Measurements from ENCODE around the gene PTPRA.
A peak's percentile ranks its signal among the peaks of the same experiment; 100 is the strongest.
"Not testable (repeated sequence)": the region's sequence is repeated elsewhere in the genome, so short reads cannot be mapped to it uniquely, and the experiment has no call there.

The PTPRA gene, protein sequence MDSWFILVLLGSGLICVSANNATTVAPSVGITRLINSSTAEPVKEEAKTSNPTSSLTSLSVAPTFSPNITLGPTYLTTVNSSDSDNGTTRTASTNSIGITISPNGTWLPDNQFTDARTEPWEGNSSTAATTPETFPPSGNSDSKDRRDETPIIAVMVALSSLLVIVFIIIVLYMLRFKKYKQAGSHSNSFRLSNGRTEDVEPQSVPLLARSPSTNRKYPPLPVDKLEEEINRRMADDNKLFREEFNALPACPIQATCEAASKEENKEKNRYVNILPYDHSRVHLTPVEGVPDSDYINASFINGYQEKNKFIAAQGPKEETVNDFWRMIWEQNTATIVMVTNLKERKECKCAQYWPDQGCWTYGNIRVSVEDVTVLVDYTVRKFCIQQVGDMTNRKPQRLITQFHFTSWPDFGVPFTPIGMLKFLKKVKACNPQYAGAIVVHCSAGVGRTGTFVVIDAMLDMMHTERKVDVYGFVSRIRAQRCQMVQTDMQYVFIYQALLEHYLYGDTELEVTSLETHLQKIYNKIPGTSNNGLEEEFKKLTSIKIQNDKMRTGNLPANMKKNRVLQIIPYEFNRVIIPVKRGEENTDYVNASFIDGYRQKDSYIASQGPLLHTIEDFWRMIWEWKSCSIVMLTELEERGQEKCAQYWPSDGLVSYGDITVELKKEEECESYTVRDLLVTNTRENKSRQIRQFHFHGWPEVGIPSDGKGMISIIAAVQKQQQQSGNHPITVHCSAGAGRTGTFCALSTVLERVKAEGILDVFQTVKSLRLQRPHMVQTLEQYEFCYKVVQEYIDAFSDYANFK

DNA sequence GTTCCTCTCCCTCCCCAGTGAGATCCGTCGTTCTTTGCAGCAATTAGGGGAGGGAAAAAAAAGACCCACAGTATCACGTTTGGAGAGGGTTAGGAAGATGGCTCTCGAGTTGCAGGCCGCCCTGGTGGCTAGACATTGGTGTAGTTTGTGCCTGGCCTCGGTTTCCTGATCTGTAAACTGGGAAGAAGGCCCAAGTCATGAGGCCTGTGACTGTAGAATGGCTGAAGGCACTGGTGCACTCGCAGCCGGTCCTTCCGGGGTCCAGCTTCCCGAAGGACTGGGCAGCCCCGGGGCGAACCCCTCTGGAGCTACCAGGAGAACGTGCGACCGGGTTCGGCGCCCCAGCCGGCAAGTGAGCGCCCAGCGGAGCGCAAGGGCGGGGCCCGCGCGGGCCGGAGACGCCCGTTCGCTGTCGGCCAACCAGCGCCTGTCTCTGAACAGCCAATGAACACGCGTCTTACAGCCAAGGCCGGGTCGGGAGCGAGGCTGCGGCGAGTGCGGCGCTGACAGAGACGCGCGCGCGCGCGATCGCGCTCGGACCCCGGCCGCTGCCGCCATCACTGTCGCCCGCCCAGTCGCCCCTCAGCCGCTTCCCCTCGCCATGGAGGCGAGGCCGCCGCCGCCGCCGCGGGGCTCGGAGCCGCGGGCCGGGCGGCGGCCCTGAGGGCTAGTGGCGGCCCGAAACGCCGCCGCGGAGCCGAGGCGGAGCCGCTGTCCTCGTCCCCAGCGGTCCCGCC, at the start of gene PTPRA:
PTPRA (plus strand) TSS at position 472 of the 737 bp plus-strand sequence. CDS start 90,797 bp downstream, outside the sequence.
- TF ChIP-seq, protein P1, sequence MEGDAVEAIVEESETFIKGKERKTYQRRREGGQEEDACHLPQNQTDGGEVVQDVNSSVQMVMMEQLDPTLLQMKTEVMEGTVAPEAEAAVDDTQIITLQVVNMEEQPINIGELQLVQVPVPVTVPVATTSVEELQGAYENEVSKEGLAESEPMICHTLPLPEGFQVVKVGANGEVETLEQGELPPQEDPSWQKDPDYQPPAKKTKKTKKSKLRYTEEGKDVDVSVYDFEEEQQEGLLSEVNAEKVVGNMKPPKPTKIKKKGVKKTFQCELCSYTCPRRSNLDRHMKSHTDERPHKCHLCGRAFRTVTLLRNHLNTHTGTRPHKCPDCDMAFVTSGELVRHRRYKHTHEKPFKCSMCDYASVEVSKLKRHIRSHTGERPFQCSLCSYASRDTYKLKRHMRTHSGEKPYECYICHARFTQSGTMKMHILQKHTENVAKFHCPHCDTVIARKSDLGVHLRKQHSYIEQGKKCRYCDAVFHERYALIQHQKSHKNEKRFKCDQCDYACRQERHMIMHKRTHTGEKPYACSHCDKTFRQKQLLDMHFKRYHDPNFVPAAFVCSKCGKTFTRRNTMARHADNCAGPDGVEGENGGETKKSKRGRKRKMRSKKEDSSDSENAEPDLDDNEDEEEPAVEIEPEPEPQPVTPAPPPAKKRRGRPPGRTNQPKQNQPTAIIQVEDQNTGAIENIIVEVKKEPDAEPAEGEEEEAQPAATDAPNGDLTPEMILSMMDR (conservative IDR thresholded peaks at IDR 0.05; ENCODE audit: low read depth, low read length): no peak
- peak within 1 kb of the TSS; percentile 83 for H3K4me3 ChIP-seq (ENCODE audit: low read depth, low read length)
- peak; percentile 92 for DNase-seq (ENCODE audit: low read depth)

DNA sequence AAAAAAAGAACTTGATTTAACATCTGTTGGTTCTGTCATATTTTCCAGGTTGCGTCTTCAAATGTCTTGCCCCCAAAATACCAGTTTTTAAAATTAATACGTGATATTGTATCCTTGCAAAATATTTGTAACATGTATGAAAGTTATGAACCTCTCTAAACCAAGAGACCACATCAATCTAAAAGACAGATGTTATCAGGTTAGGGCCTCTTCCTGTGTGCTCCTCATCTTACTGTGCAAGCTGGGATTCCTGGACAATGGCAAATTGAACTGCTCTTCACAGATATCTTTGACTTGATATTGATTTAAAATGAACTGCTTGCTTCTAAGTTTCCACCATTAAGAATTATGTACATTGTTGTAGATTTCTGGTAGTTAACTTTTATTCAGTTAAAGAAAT, 47.5 kb upstream of the PTPRA start:
- no peak for DNase-seq (ENCODE audit: low read depth)
- TF ChIP-seq, protein P1 (conservative IDR thresholded peaks at IDR 0.05; ENCODE audit: low read depth, low read length): no peak
- no peak overlapping the region for H3K4me3 ChIP-seq (ENCODE audit: low read depth, low read length)

DNA sequence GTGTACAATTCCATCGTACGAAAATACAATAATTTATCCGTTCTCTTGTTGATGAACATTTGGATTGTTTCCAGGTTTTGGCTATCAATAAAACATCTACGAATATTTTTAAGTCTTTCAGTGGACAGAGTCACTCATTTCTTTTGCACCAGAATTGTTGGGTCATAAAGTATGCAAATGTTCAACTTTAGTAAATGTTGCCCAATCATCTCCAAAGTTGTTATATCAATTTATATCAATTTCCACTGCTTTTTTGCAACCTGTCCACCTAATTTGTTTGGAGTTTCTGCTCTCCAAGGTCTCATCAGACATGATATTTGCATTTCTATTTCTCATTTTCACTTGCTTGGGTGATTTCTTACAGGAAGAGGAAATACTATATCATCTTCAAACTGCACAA, 46.6 kb upstream of the PTPRA start:
- TF ChIP-seq, protein P1 (conservative IDR thresholded peaks at IDR 0.05; ENCODE audit: low read depth, low read length): no peak
- H3K4me3 ChIP-seq (ENCODE audit: low read depth, low read length): no peak overlapping the region
- DNase-seq (ENCODE audit: low read depth): no peak

DNA sequence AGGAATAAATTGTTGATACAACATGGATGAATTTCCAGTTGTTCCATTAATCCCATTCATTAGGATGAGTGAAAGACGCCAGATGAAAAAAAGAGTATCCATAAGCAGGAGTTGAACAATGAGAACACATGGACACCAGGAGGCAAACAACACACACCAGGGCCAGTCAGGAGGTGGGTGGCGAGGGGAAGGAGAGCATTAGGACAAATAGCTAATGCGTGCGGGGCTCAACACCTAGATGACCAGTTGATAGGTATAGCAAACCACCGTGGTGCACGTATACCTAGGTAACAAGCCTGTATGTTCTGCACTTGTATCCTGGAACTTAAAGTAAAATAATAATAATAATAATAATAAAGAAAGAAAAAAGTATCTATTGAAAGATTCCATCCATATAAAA, 43.9 kb upstream of the PTPRA start:
- TF ChIP-seq, protein P1 (conservative IDR thresholded peaks at IDR 0.05; ENCODE audit: low read depth, low read length): no peak

DNA sequence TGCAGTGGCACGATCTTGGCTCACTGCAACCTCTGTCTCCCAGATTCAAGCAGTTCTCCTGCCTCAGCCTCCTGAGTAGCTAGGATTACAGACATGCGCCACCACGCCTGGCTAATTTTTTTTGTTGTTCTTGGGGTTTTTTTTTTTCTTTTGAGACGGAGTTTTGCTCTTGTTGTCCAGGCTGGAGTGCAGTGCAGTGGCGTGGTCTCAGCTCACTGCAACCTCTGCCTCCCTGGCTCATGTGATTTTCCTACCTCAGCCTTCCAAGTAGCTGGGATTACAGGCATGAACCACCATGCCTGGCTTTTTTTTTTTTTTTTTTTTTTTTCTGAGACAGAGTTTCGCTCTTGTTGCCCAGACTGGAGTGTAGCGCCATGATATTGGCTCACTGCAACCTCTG, 42.1 kb upstream of the PTPRA start:
- not testable (repeated sequence) for H3K4me3 ChIP-seq (ENCODE audit: low read depth, low read length); DNase-seq (ENCODE audit: low read depth)

More for the DNA sequence above, 43.9 kb upstream of the PTPRA start:
- DNase-seq (ENCODE audit: low read depth): no peak
- no peak overlapping the region for H3K4me3 ChIP-seq (ENCODE audit: low read depth, low read length)

DNA sequence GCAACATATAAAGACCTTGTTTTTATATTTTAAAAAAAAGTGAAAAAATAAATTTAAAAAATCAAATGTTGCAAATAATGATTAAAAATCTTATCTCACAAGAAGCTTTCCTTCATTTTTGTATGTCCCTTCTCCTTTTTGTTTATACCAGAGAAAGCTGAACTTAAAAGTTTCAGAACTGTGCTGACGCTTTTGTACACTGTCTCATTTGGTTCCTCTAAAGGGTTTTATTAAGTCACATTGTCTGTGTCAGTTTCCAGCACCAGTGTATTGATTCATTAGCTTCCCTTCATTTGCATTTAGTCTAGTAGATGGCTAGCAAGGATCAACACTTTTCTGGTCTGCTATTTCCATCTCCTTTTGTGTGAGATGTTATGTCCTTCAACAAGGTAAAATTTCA, 39.5 kb upstream of the PTPRA start:
- no peak for DNase-seq (ENCODE audit: low read depth)
- TF ChIP-seq, protein P1 (conservative IDR thresholded peaks at IDR 0.05; ENCODE audit: low read depth, low read length): no peak
- H3K4me3 ChIP-seq (ENCODE audit: low read depth, low read length): no peak overlapping the region

Measured in choroid plexus epithelial cell (primary cell).